GM10266 (cell line): ENCODE data around the gene KDELR3.

Experiments used
- DNase-seq: peaks from one replicate; pipeline ENCODE4 v3.0.0; 2012; ENCODE audit errors: extremely low spot score
- CTCF ChIP-seq: IDR thresholded peaks from 2 replicates; pipeline ENCODE4 v1.5.1; 2012; ENCODE audit warnings: mild to moderate bottlenecking, low read depth; ENCODE audit not compliant: control insufficient read depth, insufficient read depth; ENCODE audit errors: missing control alignments

Gene KDELR3

GRCh38 chr22:38437416-38437815 is 30.5 kb upstream of the KDELR3 start:
- no peak for DNase-seq
- TF ChIP-seq CTCF: no peak

GRCh38 chr22:38440747-38441350 is 27.0 kb upstream of the KDELR3 start:
- DNase-seq: no peak
- TF ChIP-seq CTCF: no peak

- TF ChIP-seq CTCF: no peak
- DNase-seq: no peak
These were observed 26.1 kb upstream of the KDELR3 start for GRCh38 chr22:38441620-38442287.

- DNase-seq: no peak
- no peak for TF ChIP-seq CTCF
These were observed 24.8 kb upstream of the KDELR3 start for GRCh38 chr22:38442967-38443627.

GRCh38 chr22:38443628-38444521 is 24.0 kb upstream of the KDELR3 start:
- DNase-seq: no peak
- TF ChIP-seq CTCF: no peak

GRCh38 chr22:38444783-38445182 is 23.1 kb upstream of the KDELR3 start:
- DNase-seq: no peak
- no peak for TF ChIP-seq CTCF
